Loucy (cell line): ENCODE results near the gene CHD6.

Experiments
- H2AFZ ChIP-seq: fragments of 200-600 bp; sonication (generic); 2 replicates; pipeline ENCODE4 v1.6.0; 2016; ENCODE audit warnings: antibody characterized with exemption, mild to moderate bottlenecking, low read length, moderate library complexity
- H3F3A ChIP-seq: fragments of 200-600 bp; 2 replicates; pipeline ENCODE4 v1.6.0; 2016; ENCODE audit warnings: antibody characterized with exemption, low read depth, mild to moderate bottlenecking
- H3K27me3 ChIP-seq: fragments of 200-600 bp; sonication (generic); 2 replicates; pipeline ENCODE4 v1.6.1; 2014; ENCODE audit warnings: low read length, mild to moderate bottlenecking; ENCODE audit not compliant: insufficient read depth, poor library complexity, severe bottlenecking
- H3K36me3 ChIP-seq: fragments of 200-600 bp; sonication (generic); 2 replicates; pipeline ENCODE4 v1.6.1; 2016; ENCODE audit warnings: low read length; ENCODE audit not compliant: insufficient read depth
- H3K4me1 ChIP-seq: fragments of 200-600 bp; sonication (generic); 2 replicates; pipeline ENCODE4 v1.5.1; 2014; ENCODE audit warnings: low read length, mild to moderate bottlenecking; ENCODE audit not compliant: insufficient read depth, poor library complexity, severe bottlenecking
- H3K4me2 ChIP-seq: fragments of 200-600 bp; sonication (generic); 2 replicates; pipeline ENCODE4 v1.6.0; 2014; ENCODE audit warnings: antibody characterized with exemption, low read length, low read depth, mild to moderate bottlenecking; ENCODE audit not compliant: poor library complexity, severe bottlenecking
- H3K4me3 ChIP-seq: fragments of 200-600 bp; sonication (generic); 2 replicates; pipeline ENCODE4 v1.5.1; 2014; ENCODE audit warnings: low read length, mild to moderate bottlenecking, mixed read lengths; ENCODE audit not compliant: poor library complexity, severe bottlenecking
- H3K79me2 ChIP-seq: fragments of 200-600 bp; sonication (generic); 2 replicates; pipeline ENCODE4 v1.6.1; 2014; ENCODE audit warnings: low read length; ENCODE audit not compliant: insufficient read depth
- H3K9ac ChIP-seq: fragments of 200-600 bp; sonication (generic); 2 replicates; pipeline ENCODE4 v1.6.0; 2014; ENCODE audit warnings: mild to moderate bottlenecking, low read depth, low read length, moderate library complexity; ENCODE audit not compliant: poor library complexity, severe bottlenecking
- H3K9me2 ChIP-seq: fragments of 200-600 bp; sonication (generic); replicated peaks from 2 replicates; pipeline ENCODE4 v1.6.1; 2016; ENCODE audit warnings: low read depth, low read length, mixed read lengths
- H3K9me3 ChIP-seq: fragments of 200-600 bp; sonication (generic); 2 replicates; pipeline ENCODE4 v1.6.1; 2014; ENCODE audit warnings: mild to moderate bottlenecking, antibody characterized with exemption, low read length, low read depth; ENCODE audit not compliant: insufficient read depth
- H4K20me1 ChIP-seq: fragments of 200-600 bp; sonication (generic); 2 replicates; pipeline ENCODE4 v1.6.0; 2014; ENCODE audit warnings: antibody characterized with exemption, low read length, mild to moderate bottlenecking; ENCODE audit not compliant: insufficient read depth, poor library complexity, severe bottlenecking
- EZH2phosphoT487 ChIP-seq: fragments of 200-600 bp; IDR thresholded peaks from 2 replicates; pipeline ENCODE4 v1.6.1; 2018; ENCODE audit warnings: antibody characterized with exemption, mild to moderate bottlenecking, moderate library complexity, borderline replicate concordance
- TF ChIP-seq, protein P1 (sequence below): fragments of 200-600 bp; sonication (generic); conservative IDR thresholded peaks from 2 replicates; pipeline ENCODE4 v1.5.1; 2014; ENCODE audit warnings: mild to moderate bottlenecking, antibody characterized with exemption, low read length

The CHD6 gene, protein sequence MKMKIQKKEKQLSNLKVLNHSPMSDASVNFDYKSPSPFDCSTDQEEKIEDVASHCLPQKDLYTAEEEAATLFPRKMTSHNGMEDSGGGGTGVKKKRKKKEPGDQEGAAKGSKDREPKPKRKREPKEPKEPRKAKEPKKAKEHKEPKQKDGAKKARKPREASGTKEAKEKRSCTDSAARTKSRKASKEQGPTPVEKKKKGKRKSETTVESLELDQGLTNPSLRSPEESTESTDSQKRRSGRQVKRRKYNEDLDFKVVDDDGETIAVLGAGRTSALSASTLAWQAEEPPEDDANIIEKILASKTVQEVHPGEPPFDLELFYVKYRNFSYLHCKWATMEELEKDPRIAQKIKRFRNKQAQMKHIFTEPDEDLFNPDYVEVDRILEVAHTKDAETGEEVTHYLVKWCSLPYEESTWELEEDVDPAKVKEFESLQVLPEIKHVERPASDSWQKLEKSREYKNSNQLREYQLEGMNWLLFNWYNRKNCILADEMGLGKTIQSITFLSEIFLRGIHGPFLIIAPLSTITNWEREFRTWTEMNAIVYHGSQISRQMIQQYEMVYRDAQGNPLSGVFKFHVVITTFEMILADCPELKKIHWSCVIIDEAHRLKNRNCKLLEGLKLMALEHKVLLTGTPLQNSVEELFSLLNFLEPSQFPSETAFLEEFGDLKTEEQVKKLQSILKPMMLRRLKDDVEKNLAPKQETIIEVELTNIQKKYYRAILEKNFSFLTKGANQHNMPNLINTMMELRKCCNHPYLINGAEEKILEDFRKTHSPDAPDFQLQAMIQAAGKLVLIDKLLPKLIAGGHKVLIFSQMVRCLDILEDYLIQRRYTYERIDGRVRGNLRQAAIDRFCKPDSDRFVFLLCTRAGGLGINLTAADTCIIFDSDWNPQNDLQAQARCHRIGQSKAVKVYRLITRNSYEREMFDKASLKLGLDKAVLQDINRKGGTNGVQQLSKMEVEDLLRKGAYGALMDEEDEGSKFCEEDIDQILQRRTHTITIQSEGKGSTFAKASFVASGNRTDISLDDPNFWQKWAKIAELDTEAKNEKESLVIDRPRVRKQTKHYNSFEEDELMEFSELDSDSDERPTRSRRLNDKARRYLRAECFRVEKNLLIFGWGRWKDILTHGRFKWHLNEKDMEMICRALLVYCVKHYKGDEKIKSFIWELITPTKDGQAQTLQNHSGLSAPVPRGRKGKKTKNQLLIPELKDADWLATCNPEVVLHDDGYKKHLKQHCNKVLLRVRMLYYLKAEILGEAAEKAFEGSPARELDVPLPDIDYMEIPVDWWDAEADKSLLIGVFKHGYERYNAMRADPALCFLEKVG (N-terminal part only)

GRCh38 chr20:41617902-41618806 is at the start of gene CHD6:
Gene CHD6, minus strand, starts transcription at chr20:41618377. Its CDS starts 67,040 bp downstream, at chr20:41551337.
- H3K4me2 ChIP-seq, result peak within 1 kb of the TSS; percentile 96
- peaks cover 42% of the 10 kb centered on the region for H4K20me1 ChIP-seq
- H3K4me3 ChIP-seq, result peak within 1 kb of the TSS; percentile 93
- H3K9ac ChIP-seq, result peak within 1 kb of the TSS; percentile 79
- H3K27me3 ChIP-seq, result no peaks in the 10 kb centered on the region
- no peaks in the 10 kb centered on the region for H3F3A ChIP-seq
- H3K9me2 ChIP-seq, result no peaks in the 10 kb centered on the region
- H3K4me1 ChIP-seq, result peaks cover 43% of the 10 kb centered on the region
- no peak for TF ChIP-seq EZH2phosphoT487
- TF ChIP-seq, protein P1, sequence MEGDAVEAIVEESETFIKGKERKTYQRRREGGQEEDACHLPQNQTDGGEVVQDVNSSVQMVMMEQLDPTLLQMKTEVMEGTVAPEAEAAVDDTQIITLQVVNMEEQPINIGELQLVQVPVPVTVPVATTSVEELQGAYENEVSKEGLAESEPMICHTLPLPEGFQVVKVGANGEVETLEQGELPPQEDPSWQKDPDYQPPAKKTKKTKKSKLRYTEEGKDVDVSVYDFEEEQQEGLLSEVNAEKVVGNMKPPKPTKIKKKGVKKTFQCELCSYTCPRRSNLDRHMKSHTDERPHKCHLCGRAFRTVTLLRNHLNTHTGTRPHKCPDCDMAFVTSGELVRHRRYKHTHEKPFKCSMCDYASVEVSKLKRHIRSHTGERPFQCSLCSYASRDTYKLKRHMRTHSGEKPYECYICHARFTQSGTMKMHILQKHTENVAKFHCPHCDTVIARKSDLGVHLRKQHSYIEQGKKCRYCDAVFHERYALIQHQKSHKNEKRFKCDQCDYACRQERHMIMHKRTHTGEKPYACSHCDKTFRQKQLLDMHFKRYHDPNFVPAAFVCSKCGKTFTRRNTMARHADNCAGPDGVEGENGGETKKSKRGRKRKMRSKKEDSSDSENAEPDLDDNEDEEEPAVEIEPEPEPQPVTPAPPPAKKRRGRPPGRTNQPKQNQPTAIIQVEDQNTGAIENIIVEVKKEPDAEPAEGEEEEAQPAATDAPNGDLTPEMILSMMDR, result no peak
- H3K36me3 ChIP-seq, result no peaks in the 10 kb centered on the region
- H3K9me3 ChIP-seq, result no peaks in the 10 kb centered on the region
- H2AFZ ChIP-seq, result peak within 1 kb of the TSS; percentile 88
- peaks cover 45% of the 10 kb centered on the region for H3K79me2 ChIP-seq

DNA sequence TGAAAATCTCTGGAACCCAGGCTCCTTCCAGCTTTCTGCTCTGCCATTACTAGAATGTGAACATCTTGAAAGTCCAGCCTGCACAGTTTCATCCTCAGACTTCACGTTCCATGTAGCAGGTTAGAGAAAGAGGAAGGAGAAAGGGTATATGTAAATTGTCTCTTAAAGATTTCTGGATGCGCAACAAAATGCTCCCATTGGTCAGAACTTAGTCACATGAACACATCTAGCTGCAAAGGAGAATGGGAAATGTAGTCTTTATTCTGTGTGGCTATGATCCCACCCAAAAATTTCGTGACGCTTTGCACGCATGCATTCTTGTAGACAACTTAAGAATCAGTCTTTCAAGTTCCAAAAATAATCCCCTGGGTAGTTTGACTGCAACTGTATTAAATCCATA is 46.4 kb upstream of the CHD6 start:
- Histone ChIP-seq H3K36me3 (no peaks in the 10 kb centered on the region), H3K4me2 (no peak overlapping the region), H2AFZ (no peak overlapping the region), H3K4me1 (peaks cover 4% of the 10 kb centered on the region), H3K9me2 (no peaks in the 10 kb centered on the region), H3K79me2 (no peaks in the 10 kb centered on the region), H4K20me1 (no peaks in the 10 kb centered on the region), H3K4me3 (no peak overlapping the region), H3K9me3 (no peaks in the 10 kb centered on the region), H3K9ac (no peak overlapping the region), H3K27me3 (no peaks in the 10 kb centered on the region), H3F3A (no peaks in the 10 kb centered on the region)
- TF ChIP-seq, protein P1, result no peak
- no peak for TF ChIP-seq EZH2phosphoT487
